HCT116 (cell line): ENCODE results near the gene OR4D1.

Experiments
- CBX3 ChIP-seq: IDR thresholded peaks from 2 replicates; pipeline ENCODE4 v1.6.1; 2012; ENCODE audit warnings: low read depth
- CTCF ChIP-seq, 3 experiments: fragments of 200-600 bp in 1 of 3; sonication (generic) in 1 of 3; IDR thresholded peaks in 2 of 3; conservative IDR thresholded peaks in 1 of 3; 2 replicates each; pipeline ENCODE4 v1.5.1; 2012 to 2017; ENCODE audit warnings: low read depth in 2 of 3, low read length in 2 of 3, antibody characterized with exemption in 1 of 3, borderline replicate concordance in 1 of 3, control low read depth in 1 of 3, mild to moderate bottlenecking in 1 of 3, mixed read lengths in 1 of 3, mixed run types in 1 of 3, moderate library complexity in 1 of 3; ENCODE audit not compliant: insufficient read depth in 1 of 3
- EZH2 ChIP-seq: fragments of 200-600 bp; sonication (generic); IDR thresholded peaks from 2 replicates; pipeline ENCODE4 v1.6.1; 2017; ENCODE audit warnings: antibody characterized with exemption, mixed run types
- MAX ChIP-seq: IDR thresholded peaks from 2 replicates; pipeline ENCODE4 v1.6.1; 2012
- POLR2AphosphoS5 ChIP-seq: IDR thresholded peaks from 2 replicates; pipeline ENCODE4 v1.6.1; 2011; ENCODE audit warnings: mild to moderate bottlenecking, low read depth, low read length, moderate library complexity
- REST ChIP-seq: IDR thresholded peaks from 2 replicates; pipeline ENCODE4 v1.6.1; 2012; ENCODE audit warnings: low read depth

DNA sequence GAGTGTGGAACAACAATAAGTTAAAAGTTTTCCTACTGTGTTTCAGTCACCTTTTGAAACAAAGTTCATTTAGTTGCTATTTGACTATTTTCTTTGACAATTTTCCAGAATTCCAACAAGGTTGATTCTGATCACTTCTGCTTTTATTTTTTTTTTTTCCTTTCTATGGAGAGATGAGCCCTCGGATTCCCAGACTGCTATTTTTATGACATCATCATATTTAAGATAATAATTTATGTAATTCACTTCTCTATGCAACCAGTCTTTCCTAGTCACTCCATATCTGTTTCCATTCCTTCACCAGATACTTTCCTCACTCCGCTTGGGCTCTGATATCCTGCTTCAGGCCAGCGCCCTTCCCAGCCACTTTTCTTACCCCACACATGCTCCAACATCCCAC lies 26.7 kb downstream of the OR4D1 start:
- no peak for TF ChIP-seq EZH2
- TF ChIP-seq REST = no peak
- TF ChIP-seq CTCF (IDR thresholded peaks at IDR 0.05 in 2 of 3, conservative IDR thresholded peaks at IDR 0.05 in 1 of 3; ENCODE audit: borderline replicate concordance in 1 of 3, insufficient read depth in 1 of 3, low read depth in 2 of 3, low read length in 2 of 3) = no peak
- no peak for TF ChIP-seq POLR2AphosphoS5
- no peak for TF ChIP-seq MAX
- no peak for TF ChIP-seq CBX3
